Effector memory CD4-positive, alpha-beta T cell (primary cell): ENCODE results near the gene NRG2.

Source experiments
- DNase-seq, 3 donors: peaks; one replicate each; pipeline ENCODE4 v3.0.0-alpha.2; 2020
- H3K27ac ChIP-seq: 2 replicates; pipeline ENCODE4 v1.7.0; 2013; ENCODE audit warnings: mild to moderate bottlenecking, low read length, moderate library complexity; ENCODE audit not compliant: insufficient read depth, poor library complexity, severe bottlenecking
- H3K27me3 ChIP-seq: replicated peaks from 2 replicates; pipeline ENCODE4 v1.7.0; 2013; ENCODE audit warnings: mild to moderate bottlenecking, low read length; ENCODE audit not compliant: insufficient read depth, control insufficient read depth, poor library complexity, severe bottlenecking
- H3K36me3 ChIP-seq: 2 replicates; pipeline ENCODE4 v1.7.0; 2013; ENCODE audit warnings: mild to moderate bottlenecking, low read length, moderate library complexity; ENCODE audit not compliant: control insufficient read depth, insufficient read depth
- H3K4me1 ChIP-seq: 2 replicates; pipeline ENCODE4 v1.7.0; 2013; ENCODE audit warnings: low read length, mild to moderate bottlenecking; ENCODE audit not compliant: control insufficient read depth, insufficient read depth, poor library complexity, severe bottlenecking
- H3K4me3 ChIP-seq: 2 replicates; pipeline ENCODE4 v1.7.0; 2013; ENCODE audit warnings: low read length, low read depth, mild to moderate bottlenecking; ENCODE audit not compliant: insufficient read depth, poor library complexity, severe bottlenecking
- H3K9me3 ChIP-seq: 2 replicates; pipeline ENCODE4 v1.7.0; 2013; ENCODE audit warnings: mild to moderate bottlenecking, low read length, moderate library complexity; ENCODE audit not compliant: control insufficient read depth

The NRG2 gene

GRCh38 chr5:140014751-140015150 is 28.3 kb downstream of the NRG2 start:
- DNase-seq = no peak
- H3K27ac ChIP-seq = no peak overlapping the region
- no peaks in the 10 kb centered on the region for H3K36me3 ChIP-seq
- no peaks in the 10 kb centered on the region for H3K4me1 ChIP-seq
- H3K27me3 ChIP-seq = peaks cover 3% of the 10 kb centered on the region
- no peak overlapping the region for H3K4me3 ChIP-seq
- no peaks in the 10 kb centered on the region for H3K9me3 ChIP-seq

- H3K27me3 ChIP-seq = peaks cover 3% of the 10 kb centered on the region
These were observed 29.6 kb downstream of the NRG2 start for GRCh38 chr5:140013536-140013935.

GRCh38 chr5:140012443-140012842 is 30.7 kb downstream of the NRG2 start:
- Histone ChIP-seq H3K4me3 (no peak overlapping the region), H3K9me3 (no peaks in the 10 kb centered on the region), H3K27ac (no peak overlapping the region), H3K27me3 (peaks cover 3% of the 10 kb centered on the region), H3K36me3 (no peaks in the 10 kb centered on the region), H3K4me1 (no peaks in the 10 kb centered on the region)
- DNase-seq = no peak

More at GRCh38 chr5:140013536-140013935, 29.6 kb downstream of the NRG2 start:
- no peak overlapping the region for H3K4me3 ChIP-seq
- H3K9me3 ChIP-seq = no peaks in the 10 kb centered on the region
- no peaks in the 10 kb centered on the region for H3K4me1 ChIP-seq
- no peak overlapping the region for H3K27ac ChIP-seq
- no peak for DNase-seq
- no peaks in the 10 kb centered on the region for H3K36me3 ChIP-seq

GRCh38 chr5:140011297-140011802 is 31.7 kb downstream of the NRG2 start:
- no peaks in the 10 kb centered on the region for H3K36me3 ChIP-seq
- no peaks in the 10 kb centered on the region for H3K4me1 ChIP-seq
- no peak for DNase-seq
- H3K4me3 ChIP-seq = no peak overlapping the region
- H3K27ac ChIP-seq = no peak overlapping the region
- no peaks in the 10 kb centered on the region for H3K9me3 ChIP-seq
- no peaks in the 10 kb centered on the region for H3K27me3 ChIP-seq

- Histone ChIP-seq H3K27me3 (peaks cover 4% of the 10 kb centered on the region), H3K4me1 (no peaks in the 10 kb centered on the region), H3K9me3 (no peaks in the 10 kb centered on the region), H3K27ac (no peak overlapping the region), H3K4me3 (no peak overlapping the region), H3K36me3 (no peaks in the 10 kb centered on the region)
- DNase-seq = no peak
These were observed 32.3 kb downstream of the NRG2 start for GRCh38 chr5:140010798-140011197.

- no peaks in the 10 kb centered on the region for H3K4me1 ChIP-seq
- H3K27ac ChIP-seq = no peak overlapping the region
- no peaks in the 10 kb centered on the region for H3K9me3 ChIP-seq
- DNase-seq = no peak
- H3K27me3 ChIP-seq = peaks cover 6% of the 10 kb centered on the region
- no peak overlapping the region for H3K4me3 ChIP-seq
- no peaks in the 10 kb centered on the region for H3K36me3 ChIP-seq
These were observed 35.8 kb downstream of the NRG2 start for GRCh38 chr5:140007311-140007710.

- Histone ChIP-seq H3K36me3 (no peaks in the 10 kb centered on the region), H3K4me1 (no peaks in the 10 kb centered on the region), H3K9me3 (no peaks in the 10 kb centered on the region), H3K27ac (no peak overlapping the region), H3K4me3 (no peak overlapping the region), H3K27me3 (peaks cover 6% of the 10 kb centered on the region)
- DNase-seq = no peak
These were observed 37.9 kb downstream of the NRG2 start for GRCh38 chr5:140005145-140005591.

- Histone ChIP-seq H3K9me3 (no peaks in the 10 kb centered on the region), H3K27me3 (peaks cover 6% of the 10 kb centered on the region), H3K4me3 (no peak overlapping the region), H3K4me1 (no peaks in the 10 kb centered on the region), H3K36me3 (no peaks in the 10 kb centered on the region), H3K27ac (no peak overlapping the region)
- no peak for DNase-seq
These were observed 38.9 kb downstream of the NRG2 start for GRCh38 chr5:140004174-140004573.

- no peaks in the 10 kb centered on the region for H3K4me1 ChIP-seq
- H3K9me3 ChIP-seq = no peaks in the 10 kb centered on the region
- no peak overlapping the region for H3K27ac ChIP-seq
- H3K4me3 ChIP-seq = no peak overlapping the region
- H3K27me3 ChIP-seq = peaks cover 6% of the 10 kb centered on the region
- no peak for DNase-seq
- H3K36me3 ChIP-seq = no peaks in the 10 kb centered on the region
These were observed 39.6 kb downstream of the NRG2 start for GRCh38 chr5:140003519-140003918.

- Histone ChIP-seq H3K9me3 (no peaks in the 10 kb centered on the region), H3K27ac (no peak overlapping the region), H3K4me3 (no peak overlapping the region), H3K36me3 (no peaks in the 10 kb centered on the region), H3K4me1 (no peaks in the 10 kb centered on the region), H3K27me3 (no peaks in the 10 kb centered on the region)
- no peak for DNase-seq
These were observed 42.8 kb downstream of the NRG2 start for GRCh38 chr5:140000332-140000731.
